SH-SY5Y (cell line): ENCODE results near the gene ACP4.

Experiments used
- GATA2 ChIP-seq: IDR thresholded peaks from 2 replicates; pipeline ENCODE4 v1.6.1; 2011; ENCODE audit warnings: mild to moderate bottlenecking, low read depth, low read length
- GATA3 ChIP-seq: IDR thresholded peaks from 2 replicates; pipeline ENCODE4 v1.6.1; 2011; ENCODE audit warnings: low read depth, mild to moderate bottlenecking, low read length, moderate library complexity

GRCh38 chr19:50833117-50833801, 43.0 kb downstream of the ACP4 start, which contains the start of gene KLK15:
- no peak for TF ChIP-seq GATA2
- TF ChIP-seq GATA3, result no peak
